PC-3 (cell line): ENCODE results near the gene SF3B1.

Experiments
- CTCF ChIP-seq: fragments of 300-600 bp; sonication (generic); conservative IDR thresholded peaks from 2 replicates; pipeline ENCODE4 v1.5.1; 2017; ENCODE audit warnings: antibody characterized with exemption, low read depth, mild to moderate bottlenecking, low read length
- EZH2phosphoT487 ChIP-seq: fragments of 300-600 bp; sonication (generic); IDR thresholded peaks from 2 replicates; pipeline ENCODE4 v1.6.1; 2018; ENCODE audit warnings: mild to moderate bottlenecking, antibody characterized with exemption, low read length, borderline replicate concordance

- TF ChIP-seq CTCF: no peak
- no peak for TF ChIP-seq EZH2phosphoT487
Measured at GRCh38 chr2:197460649-197461048, 25.8 kb upstream of the SF3B1 start.
